NCI-H2227 treated with DMSO at 0.1 percent for 48 hours (cell line): ENCODE measurements around the gene BANF2.
"Not testable (repeated sequence)": the region's sequence is repeated elsewhere in the genome, so short reads cannot be mapped to it uniquely, and the experiment has no call there.

Source experiments
- DNase-seq: peaks from one replicate; lab custom pipeline; 2025; lab: John Stamatoyannopoulos, UW

BANF2 gene

DNA sequence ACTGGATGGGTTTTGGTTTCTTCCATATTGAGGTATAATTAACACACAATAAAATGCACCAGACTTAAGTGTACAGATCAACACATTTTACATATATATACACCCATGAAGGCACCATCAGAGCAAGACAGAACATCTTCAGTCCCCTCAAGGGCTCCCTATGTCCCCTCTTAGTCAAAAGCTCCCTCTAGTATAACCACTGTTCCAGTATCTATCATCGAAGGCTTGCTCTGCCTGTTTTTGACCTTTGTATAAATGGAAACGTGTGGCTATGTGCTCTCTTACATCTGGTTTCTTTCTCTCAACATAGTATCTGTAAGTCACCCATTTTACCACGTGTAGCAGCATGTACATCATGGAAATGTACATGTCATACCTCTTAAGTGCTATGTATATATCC is 66.5 kb downstream of the BANF2 start:
- DNase-seq = no peak

DNA sequence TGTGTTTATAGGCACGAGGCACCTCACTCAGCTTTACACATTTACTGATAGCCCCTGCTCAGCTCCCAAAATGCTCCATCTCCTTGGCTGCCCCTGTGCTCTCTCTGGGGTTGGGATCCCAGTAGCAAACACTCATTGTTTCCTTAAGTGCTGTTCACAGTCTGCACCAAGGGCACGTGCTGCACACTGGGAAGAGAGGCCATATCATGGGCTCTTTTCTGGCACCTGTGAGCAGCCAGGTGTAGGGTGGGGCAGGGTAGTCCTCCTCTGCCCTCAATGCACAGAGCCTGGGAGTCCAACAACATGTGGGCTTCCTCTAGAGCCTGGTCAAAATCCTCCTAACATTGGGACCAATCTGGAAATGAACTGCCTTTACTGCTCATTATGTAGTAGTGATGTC is 67.9 kb downstream of the BANF2 start:
- no peak for DNase-seq

DNA sequence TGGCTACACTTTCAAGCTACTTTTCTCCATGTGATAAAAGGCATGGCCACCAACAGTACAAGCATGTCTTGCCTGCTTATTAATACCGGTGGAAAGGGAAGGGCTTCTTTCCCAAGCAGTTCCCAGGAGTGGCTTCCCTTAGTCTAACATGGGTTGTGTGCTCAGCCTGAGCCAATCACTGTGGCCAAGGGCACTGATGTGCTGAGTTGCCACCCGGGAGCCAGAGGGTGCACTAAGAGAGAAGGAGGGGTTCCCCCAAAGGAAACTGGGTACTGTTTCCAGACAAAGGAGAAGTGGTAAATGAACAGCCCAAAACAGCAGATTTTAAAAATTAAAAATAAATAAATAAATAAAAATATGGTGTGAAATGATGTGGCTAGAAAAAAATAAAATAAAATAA is 68.5 kb downstream of the BANF2 start:
- no peak for DNase-seq

GRCh38 chr20:17769716-17770115 is 70.0 kb downstream of the BANF2 start:
- not testable (repeated sequence) for DNase-seq

GRCh38 chr20:17771206-17772004 is 71.6 kb downstream of the BANF2 start:
- peak; percentile 97 for DNase-seq

GRCh38 chr20:17772005-17772343 is 72.2 kb downstream of the BANF2 start:
- peak; percentile 47 for DNase-seq

- no peak for DNase-seq
Measured at GRCh38 chr20:17773619-17774018, 73.9 kb downstream of the BANF2 start.

DNA sequence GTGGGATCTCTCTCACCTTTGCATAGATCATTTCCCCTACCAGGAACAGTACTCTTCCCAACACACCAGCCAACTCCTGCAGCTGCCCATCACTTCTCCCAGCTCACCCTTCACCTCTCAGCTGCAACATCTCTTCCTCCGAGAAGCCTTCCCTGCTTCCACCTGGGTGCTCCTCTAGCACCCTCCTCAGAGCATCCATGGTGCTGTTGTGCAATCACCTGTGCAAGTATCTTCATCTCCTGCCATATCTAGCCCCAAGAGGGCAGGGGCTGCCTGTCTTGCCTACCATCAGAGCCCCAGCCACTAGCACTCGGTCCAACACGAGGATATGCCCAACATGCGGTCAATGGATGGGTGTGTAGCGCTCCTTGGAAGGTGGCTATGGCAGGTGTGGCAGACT is 75.8 kb downstream of the BANF2 start:
- no peak for DNase-seq

GRCh38 chr20:17776551-17776950 is 76.8 kb downstream of the BANF2 start:
- no peak for DNase-seq

DNA sequence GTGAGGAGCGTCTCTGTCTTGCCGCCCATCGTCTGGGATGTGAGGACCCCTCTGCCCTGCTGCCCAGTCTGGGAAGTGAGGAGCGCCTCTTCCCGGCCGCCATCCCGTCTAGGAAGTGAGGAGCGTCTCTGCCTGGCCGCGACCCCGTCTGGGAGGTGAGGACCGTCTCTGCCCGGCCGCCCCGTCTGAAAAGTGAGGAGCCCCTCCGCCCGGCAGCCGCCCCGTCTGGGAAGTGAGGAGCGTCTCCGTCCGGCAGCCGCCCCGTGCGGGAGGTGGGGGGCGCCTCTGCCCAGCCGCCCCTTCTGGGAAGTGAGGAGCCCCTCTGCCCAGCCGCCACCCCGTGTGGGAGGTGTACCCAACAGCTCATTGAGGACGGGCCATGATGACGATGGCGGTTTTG is 79.2 kb downstream of the BANF2 start:
- not testable (repeated sequence) for DNase-seq

DNA sequence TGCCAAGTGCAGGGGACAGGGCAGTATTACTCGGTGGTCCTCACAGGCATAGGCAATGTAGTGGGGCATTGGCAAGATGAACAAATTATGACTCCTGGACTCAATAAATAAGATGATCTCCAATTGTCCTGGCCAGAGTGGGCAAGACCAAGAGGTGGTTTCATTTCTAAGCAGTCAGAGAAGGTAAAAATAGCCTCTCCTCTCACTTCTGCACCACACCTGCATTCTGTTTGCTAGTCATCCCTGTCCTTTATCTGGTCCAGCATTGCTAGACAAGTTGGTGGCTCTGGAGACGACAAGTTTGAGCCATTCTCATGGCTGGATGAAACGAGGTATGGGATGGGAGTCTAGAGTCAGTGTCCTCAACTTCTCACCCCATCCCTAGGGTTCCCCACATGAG is 83.0 kb downstream of the BANF2 start:
- DNase-seq = no peak

DNA sequence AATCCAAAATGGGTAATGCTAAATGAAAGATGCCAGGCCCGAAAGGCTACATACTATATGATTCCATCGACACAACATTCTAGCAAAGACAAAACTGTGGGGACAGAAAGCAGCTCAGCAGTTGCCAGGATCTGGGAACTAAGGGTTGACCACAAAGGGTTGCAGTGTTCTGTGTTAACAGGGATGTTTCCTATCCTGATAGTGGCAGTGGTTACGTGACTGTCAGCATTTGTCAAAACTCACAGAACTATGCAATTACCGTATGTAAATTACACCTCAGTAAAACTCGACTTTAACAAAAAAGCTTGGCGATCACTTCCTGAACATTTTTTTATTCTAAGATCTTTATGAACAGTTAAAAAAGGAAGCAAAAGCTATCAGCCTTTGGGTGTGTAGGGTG is 83.9 kb downstream of the BANF2 start:
- no peak for DNase-seq

- no peak for DNase-seq
Measured at GRCh38 chr20:17785007-17785406, 85.2 kb downstream of the BANF2 start.
